Measurements from ENCODE around the gene ALDH7A1.
"Not testable (repeated sequence)": the region's sequence is repeated elsewhere in the genome, so short reads cannot be mapped to it uniquely, and the experiment has no call there.

ALDH7A1 gene

DNA sequence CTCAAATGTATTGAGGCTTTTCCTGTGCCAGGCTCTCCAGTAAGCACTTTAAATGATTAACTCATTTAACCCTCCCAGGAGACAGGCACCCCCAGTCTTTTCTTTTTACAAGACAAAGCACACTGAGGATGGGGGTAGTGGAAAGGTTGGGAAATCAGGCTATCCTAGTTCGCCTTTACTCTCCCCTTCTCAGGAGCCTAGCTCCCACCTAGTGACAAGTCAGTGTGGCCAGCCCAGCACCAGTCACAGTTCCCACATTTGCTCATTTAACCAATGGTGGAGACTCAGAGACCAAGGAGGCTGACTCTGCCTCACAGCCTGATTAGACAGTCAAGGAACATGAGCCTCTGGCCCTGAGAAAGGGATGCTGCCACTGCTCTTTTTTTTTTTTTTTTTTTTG lies 3.5 kb downstream of the ALDH7A1 start:
- DNase-seq = no peak

DNA sequence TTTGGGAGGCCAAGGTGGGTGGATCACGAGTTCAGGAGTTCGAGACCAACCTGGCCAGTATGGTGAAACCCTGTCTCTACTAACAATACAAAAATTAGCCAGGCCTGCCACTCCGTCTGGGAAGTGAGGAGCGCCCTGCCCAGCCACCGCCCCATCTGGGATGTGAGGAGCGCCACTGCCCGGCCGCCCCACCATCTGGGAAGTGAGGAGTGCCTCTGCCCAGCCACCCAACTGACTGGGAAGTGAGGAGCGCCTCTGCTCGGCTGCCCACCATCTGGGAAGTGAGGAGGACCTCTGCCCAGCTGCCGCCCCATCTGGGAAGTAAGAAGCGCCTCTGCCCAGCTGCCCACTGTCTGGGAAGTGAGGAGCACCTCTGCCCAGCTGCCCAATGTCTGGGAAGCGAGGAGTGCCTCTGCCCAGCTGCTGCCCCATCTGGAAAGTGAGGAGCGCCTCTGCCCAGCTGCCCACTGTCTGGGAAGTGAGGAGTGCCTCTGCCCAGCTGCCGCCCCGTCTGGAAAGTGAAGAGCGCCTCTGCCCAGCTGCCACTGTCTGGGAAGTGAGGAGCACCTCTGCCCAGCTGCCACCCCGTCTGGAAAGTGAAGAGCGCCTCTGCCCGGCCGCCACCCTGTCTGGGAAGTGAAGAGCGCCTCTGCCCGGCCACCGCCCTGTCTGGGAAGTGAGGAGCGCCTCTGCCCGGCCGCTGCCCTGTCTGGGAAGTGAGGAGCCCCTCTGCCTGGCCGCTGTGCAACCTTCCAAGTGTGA lies 5.3 kb downstream of the ALDH7A1 start:
- no peak for DNase-seq

DNA sequence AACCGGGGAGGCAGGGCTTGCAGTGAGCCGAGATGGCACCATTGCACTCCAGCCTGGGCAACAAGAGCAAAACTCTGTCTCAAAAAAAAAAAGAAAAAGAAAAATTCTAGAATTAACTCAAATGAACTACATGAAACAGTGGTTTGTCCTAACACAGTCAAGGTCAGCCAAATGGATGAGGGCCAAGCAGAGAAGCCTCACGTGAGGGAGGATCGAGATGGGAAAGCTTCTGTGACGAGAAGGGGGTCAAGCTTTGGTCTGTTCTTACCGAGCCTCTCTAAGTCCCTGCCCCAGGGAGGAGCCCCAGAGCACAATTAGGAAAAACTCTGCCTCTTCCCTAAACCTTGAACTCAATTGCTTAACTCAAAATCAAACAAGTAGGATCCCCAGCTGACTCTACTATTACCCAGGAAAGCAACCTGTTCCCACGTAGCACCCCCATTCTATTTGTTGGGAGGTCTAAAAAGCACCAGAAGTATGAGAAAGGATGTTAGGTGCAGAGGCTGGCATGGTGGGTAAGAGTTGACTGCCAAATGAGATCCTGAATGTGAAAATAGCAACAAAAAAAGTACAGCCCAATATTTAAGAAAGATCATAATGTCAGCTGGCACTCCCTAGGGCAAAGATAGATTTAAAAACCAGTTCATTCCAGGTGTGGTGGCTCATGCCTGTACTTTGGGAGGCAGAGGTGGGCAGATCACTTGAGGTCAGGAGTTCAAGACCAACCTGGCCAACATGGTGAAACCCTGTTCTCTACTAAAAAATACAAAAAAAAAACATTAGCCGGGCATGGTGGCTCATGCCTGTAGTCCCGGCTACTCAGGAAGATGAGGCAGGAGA lies 7.2 kb downstream of the ALDH7A1 start:
- no peak for DNase-seq

GRCh38 chr5:126583761-126584160 lies 11.3 kb downstream of the ALDH7A1 start:
- no peak for DNase-seq

DNA sequence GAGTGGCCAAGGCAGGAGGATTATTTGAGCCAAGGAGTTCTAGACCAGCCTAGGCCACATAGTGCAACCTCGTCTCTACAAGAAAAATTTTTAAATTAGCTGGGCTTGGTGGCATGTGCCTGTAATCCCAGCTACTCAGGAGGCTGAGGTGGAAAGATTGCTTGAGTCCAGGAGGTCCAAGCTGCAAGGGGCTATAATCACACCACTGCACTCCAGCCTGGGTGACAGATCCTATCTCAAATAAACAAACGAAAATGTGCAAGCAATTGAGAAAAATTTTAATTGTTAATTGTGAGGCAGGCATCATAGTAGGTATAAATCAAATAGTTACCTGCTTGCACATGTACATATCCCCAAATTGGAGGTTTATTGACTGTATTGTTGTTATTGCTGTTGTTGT lies 15.3 kb downstream of the ALDH7A1 start:
- no peak for DNase-seq

GRCh38 chr5:126577415-126577814 lies 17.6 kb downstream of the ALDH7A1 start:
- DNase-seq = no peak

DNA sequence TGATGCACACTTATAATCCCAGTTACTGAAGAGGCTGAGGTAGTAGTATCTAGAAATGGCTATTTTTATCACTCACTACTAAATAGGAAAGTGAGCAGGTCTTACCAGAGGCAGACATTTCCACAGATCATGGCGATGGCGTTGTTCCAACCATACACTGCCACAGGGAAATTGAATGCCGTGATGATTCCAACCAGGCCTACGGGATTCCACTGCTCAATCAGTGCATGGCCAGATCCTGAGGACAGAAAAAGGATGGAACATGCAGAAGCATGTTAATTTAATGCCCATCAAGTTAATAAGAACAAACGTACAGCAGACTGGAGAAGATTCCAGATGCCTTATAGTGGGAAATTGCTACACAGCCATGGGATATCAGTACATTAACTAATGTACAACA lies 18.0 kb downstream of the ALDH7A1 start:
- DNase-seq = no peak

GRCh38 chr5:126575644-126576043 lies 19.4 kb downstream of the ALDH7A1 start:
- DNase-seq = no peak

DNA sequence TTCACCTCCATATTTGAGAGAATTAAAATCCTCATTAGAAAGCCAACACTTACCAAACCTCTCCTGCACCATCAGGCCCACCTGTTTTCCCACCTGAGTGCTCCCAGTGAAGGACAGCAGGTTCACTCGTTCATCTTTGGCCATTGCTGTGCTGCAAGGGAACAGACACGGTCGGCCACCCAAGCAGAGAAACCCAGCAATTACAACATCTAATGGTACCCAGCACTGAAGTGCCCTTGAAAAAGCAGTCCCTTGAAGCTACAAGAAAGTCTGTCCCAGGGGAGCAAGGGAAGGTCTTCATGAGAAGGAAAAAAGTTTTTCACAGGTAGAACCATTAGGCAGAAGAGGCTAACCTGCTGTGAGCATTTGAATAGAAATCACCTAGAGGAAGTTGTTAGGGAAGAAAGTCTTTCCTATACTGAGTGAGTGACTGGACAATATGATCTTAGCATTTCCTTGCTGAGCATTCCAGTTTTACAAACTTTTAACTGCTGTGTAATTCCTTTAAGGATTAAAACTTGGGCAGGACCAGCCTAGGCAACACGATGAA lies 26.7 kb downstream of the ALDH7A1 start:
- DNase-seq = no peak

GRCh38 chr5:126562823-126563222 lies 32.2 kb downstream of the ALDH7A1 start:
- DNase-seq = no peak

DNA sequence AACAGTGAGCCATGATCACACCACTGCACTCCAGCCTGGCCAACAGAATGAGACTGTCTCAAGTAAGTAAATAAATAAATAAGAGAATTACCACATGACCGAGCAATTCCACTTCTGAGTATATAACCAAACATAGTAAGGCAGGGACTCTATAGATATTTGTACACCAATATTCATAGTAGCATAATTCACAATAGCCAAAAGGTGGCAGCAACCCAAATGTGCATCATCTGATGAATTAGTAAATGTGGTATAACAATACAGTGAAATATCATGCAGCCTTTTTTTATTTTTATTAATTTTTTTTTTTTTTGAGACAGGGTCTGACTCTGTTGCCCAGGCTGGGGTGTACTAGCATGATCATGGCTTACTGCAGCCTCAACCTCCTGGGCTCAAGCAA lies 33.1 kb downstream of the ALDH7A1 start:
- DNase-seq = no peak

DNA sequence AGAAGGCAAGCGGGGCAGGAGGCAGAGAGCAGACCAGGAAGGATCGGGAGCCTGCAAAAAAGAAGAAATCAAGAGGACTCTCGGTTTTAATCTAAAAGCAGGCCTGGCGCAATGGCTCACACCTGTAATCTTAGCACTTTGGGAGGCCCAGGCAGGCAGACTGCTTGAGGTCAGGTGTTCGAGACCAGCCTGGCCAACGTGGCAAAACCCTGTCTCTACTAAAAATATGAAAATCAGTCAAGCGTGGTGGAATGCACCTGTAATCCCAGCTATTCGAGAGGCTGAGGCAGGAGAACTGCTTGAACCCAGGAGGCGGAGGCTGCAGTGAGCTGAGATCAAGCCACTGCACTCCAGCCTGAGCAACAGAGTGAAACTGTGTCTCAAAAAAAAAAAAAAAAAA lies 39.9 kb downstream of the ALDH7A1 start:
- not testable (repeated sequence) for DNase-seq

DNA sequence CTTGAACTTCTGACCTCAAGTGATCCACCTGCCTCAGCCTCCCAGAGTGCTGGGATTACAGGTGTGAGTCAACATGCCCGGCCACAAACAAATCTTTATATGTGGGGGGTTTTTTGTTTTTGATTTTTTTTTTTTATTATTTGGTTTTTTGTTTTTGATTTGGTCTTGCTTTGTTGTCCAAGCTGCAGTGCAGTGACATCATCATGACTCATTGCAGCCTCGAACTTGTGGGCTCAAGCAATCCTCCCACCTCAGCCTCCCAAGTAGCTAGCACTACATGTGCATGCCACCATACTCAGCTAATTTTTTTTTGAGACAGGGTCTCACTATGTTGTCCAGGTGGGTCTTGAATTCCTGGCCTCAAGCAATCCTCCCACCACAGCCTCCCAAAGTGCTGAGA lies 42.4 kb downstream of the ALDH7A1 start:
- no peak for DNase-seq

GRCh38 chr5:126544087-126544740 lies 50.8 kb downstream of the ALDH7A1 start:
- peak; percentile 25 for DNase-seq

DNA sequence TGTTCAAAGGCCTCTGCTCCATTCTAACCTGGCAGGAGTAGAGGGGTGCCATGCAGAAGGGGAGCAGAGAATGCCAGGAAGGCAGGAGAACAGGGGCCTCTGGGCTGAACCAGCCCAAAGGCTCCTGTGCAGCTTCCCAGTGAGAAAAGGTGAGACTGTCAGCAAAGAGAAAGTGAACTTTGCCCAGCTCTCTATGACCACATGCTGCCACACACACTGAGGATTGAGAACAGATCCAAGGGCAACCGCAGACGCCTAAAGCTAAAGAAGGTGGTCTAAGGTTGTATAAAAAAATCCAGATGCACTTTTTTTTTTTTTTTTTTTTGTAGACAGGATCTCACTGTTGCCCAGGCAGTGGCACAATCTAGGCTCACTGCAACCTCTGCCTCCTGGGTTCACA lies 51.4 kb downstream of the ALDH7A1 start:
- no peak for DNase-seq

DNA sequence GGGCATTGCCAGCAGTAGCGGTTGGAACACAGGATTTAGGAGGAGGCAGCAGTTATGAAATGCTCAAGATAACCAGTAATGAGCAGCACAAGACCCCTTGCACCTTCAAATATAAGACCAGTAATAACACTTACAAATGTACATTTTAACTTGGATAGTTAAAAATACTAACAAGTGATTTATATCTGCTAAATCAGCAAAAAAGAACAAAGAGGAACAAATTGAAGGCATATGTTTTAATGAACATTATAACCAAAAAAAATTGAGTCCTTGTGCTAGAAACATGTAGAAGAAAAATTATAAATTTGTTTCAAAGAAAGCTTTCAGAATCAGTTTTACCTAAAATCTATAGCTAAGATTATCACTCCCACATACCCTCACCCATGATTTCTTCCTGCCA lies 52.0 kb downstream of the ALDH7A1 start:
- no peak for DNase-seq

DNA sequence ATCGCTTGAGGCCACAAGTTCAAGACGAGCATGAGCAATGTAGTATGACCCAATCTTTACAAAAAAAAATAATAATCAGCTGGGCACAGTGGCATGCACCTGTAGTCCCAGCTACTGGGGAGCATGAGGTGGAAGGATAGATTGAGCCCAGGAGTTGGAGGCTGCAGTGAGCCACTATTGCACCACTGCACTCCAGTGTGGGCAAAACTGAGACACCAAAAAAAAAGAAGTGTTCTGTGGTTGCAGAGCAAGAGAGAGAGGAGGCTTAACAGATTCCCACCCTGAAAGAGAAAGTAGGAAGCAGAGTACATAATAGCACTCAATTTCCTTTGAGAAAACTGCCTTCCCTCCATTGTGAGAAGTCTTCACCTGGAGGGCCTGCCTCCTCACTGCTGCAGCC lies 52.6 kb downstream of the ALDH7A1 start:
- DNase-seq = no peak

GRCh38 chr5:126540631-126541030 lies 54.4 kb downstream of the ALDH7A1 start:
- no peak for DNase-seq

DNA sequence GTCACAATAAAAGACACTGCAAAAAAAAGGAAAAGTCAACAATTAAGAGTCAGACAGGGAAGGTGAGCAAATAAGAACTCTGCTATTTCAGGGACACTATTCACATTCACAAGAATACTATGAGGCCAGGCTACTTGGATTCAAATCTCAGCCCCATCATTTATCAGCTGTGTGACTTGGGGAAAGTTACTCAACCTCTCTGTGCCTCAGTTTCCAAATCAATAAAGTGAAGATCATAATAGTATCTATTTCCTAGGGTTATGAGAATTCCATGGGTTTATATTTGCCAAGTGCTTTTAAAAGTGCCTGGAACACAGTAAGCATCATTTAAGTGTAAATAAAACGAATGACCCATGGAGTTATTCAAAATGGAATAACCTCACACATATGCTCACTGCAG lies 56.4 kb downstream of the ALDH7A1 start:
- DNase-seq = no peak

DNA sequence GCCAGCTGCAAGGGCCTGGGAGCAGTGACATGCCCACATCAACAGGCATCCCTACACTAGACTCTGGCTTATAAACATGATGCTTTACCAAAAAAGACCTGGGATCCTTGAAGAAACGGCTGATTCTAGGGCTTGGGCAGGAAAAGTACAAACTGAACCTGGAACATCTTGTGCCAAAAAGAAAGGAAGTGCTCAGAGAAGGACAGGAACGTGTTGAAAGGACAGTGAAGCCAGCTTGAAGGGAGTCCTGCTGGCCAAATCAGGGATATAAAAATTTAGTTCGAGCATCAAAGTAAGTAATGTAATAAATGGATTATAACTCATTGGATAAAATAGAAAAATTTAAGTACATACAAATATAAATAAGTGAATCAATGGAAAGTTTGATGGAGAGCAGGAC lies 58.1 kb downstream of the ALDH7A1 start:
- DNase-seq = no peak

GRCh38 chr5:126535856-126536545 lies 59.0 kb downstream of the ALDH7A1 start:
- no peak for DNase-seq

- DNase-seq = no peak
Measured at GRCh38 chr5:126534553-126534952, 60.5 kb downstream of the ALDH7A1 start.

DNA sequence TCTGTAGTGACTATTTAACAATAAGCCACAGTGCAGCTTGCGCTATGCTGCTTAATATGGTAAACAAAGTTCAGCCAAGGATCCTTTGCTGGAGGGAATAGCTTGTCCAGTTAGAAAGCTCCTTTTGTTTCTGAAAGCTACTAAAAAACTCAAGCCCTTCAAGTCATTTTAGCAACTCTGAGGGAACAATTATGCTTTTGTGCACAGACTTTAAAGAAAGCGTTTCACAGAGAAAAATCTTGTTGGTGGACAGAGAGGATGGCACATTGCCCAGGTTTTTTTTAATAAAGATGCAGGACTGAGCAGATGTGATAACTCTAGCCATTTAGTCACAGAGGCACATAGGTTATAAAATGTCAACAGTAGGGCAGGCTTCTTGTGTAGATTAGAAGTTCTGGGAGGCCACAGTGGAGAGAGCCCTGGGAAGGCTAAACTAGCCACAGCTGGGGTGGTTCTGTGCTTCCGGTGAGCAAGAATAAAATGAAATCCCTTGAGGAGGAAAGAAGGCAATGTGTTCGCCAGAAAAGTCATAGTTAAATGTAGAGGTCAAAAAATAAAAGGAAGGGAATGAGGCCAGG lies 63.4 kb downstream of the ALDH7A1 start:
- DNase-seq = no peak

Measured in stimulated activated CD4-positive, alpha-beta T cell treated with anti-CD3 and anti-CD28 coated beads, Interleukin-4, amount 100 ng/mL, for 1 hour (primary cell).